GM21786 (cell line): ENCODE data around the gene RPS6KA1.

ENCODE experiments used
- ATAC-seq: cut with Tn5 transposase; IDR thresholded peaks from one replicate; pipeline ENCODE4 v1.9.1; 2021; ENCODE audit not compliant: unreplicated experiment

Gene RPS6KA1

DNA sequence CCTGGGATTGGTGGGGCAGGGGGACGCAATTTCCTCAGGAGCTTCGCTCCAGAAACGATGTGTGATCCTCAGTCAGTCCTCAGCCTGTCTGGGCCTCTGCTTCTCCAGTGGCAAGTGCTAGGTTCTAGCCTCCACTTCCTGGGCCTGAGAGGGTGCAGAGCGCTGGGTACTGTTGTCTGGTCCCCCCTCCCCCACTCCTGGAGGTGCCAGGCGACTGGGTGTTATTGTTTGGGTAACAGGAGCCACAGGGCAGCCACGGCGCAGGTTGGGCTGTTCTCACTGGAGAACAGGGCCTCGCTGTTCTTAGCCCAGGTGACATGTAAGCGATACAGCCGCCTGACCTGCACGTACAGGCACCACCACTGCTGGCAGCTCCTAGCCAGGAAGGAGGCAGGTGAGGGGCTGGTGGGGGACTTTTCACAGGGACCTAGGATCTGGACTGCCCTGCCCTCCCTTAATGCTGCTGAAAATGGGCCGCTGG lies 2.1 kb downstream of the RPS6KA1 start:
- no peak for ATAC-seq

DNA sequence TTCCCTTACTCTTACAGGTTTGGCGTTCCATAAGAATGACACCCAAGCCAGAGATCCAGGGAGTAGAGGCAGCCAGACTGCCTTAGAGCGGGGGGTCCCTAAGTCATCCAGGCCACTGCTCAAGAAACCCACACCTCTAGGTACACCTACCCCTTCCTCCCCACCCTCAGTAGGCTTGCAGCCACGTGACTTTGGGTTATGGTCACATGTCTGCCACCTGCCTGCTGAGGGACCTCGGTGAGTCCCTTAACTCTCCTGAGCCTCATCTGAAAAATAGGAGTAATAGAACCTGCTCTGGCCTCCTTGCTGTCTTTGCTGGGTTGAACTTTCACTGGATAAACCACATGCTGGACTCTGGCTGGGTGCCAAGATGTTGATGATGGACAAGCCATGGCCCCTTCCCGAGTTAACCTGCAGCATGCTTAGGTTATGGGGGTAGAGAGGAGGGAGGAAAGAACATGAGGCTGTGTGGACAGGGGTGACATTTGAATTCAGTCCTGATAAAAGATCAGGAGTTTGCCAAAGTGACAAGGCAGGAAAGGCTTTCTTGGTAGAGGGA lies 4.5 kb downstream of the RPS6KA1 start:
- no peak for ATAC-seq

DNA sequence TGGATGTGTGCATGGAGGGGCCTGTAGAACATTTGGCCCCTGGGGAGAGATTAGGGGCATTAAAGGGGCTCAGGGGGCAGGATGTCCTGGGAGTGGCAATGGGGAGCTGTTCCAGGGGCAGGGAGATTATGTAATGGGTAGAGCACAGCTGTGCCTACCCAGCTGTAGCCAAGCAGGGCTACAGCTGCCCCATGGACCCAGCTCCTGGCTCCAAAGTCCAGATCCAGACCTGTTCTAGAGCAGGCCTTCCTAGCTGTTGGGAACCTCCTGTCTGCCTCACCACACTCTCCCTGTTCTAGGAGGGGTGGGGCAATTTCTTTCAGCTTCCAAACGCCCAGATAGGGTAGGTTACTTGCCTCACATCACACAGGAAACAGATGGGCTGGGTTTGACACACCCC lies 5.6 kb downstream of the RPS6KA1 start:
- ATAC-seq = no peak

DNA sequence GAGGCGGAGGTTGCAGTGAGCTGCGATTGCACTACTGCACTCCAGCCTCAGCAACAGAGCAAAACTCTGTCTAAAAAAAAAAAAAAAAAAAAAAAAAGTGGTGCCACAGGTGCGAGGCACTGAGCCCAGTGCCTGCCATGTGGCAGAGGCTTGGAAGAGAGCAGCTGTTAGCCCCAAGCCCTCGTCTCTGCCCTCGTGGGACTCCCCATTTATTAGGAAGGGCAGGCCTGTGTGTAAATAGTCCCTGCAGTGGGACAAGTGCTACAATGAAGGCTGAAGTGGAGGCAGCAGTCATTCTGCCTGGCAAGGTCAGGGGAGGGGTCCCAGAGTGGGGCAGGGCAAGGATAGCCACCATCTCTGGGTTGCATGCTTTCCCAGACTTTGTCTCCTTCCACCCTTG lies 6.5 kb downstream of the RPS6KA1 start:
- no peak for ATAC-seq

DNA sequence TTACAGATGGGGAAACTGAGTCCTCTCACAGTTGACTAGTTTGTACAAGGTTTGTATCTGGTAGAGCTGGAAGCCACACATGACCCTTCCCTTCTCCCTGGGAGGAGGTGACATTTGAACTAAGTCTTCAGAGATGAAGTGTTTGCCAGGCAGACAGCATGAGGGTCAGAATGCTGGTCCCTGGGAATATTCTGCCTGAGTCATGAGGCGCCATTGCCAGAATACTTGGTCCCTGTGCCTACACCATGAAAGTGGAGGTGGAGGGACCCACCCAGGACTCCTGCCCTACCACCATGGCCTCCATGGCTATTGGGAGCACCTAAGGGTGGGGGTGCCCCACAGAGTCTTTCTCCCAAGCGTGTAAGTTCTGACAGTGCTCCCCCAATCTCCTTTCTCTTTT lies 7.0 kb downstream of the RPS6KA1 start:
- ATAC-seq = no peak

DNA sequence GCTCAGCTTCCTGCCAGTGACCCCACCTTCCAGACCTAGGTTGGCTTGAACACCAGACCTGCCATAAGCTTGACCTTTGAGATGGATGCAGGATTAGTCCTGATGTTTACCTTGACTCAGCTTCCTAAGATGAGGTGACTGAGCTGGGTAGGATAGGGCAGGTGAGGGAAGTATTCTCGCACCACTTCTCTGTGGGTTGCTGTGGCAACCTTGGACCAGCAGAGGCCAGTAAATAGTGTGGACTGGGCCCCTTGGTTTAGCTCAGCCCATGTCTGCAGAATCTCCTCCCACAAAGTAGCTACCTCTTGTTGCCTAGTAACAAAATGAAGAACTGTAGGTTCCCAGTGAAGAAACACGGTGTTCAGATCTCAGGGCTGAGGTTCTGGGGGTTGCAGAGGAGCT lies 8.4 kb downstream of the RPS6KA1 start:
- ATAC-seq = no peak

DNA sequence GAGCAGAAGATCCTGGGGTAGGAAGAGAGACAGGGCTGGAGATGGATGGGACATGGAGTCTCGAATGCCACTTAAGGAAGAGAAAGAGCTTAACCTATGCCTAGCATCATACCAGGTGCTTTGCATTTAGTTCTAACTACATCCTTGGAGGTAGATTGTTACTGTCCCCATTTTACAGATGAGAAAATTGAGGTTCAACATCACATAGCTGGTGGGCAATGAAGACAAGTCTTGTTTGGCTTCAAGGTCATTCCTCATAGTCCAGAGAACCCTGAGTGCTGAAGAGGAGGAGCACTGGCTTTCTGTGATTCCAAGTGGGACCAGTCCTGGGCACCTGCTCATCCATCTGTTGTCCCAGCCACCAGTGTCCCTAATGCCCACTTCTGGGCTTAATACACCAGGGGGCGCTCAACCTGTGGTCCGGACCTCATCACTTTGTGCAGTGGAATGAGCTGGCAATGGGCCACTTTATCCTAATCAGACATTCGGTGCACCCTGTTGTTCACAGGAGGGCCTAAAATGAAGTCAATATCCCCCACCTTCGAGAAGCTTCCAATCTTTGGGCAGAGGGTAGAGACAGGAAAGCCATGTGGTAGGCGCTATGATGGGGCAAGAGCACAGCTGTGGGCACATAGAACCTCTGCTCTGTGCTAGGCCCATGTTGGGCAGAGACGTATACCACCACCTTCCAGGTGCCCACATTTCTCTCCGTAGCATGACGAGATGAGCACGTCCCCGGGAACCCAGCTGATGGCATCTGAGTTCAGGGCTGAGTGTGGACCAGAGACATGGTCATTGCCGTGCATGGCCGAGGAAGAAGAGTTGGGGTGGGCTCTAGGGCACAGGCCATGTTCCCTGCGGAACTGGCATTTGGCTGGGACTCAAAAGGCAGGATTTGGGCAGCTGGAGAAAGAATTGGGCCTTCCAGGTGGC lies 9.2 kb downstream of the RPS6KA1 start:
- ATAC-seq = no peak

DNA sequence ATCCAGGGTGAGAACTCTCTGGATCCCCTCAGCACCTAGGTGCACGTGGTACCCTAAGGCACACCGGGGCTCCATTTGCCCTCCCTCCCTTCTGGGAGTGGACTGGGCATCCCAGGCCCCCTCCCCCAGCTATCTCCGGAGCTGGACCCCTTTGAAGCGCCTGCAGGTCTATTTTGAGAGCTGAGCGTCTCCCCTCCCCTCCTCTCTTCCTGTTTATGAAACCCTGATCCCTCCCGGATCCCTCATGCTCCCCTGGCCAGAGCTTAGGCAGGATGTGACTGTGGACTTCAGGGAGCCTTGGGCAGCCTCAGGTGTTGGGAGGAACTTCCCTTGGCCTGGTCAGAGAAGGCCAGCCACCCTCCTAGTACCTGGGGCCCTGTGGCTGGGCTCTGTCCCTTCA lies 10.2 kb downstream of the RPS6KA1 start:
- ATAC-seq = no peak

DNA sequence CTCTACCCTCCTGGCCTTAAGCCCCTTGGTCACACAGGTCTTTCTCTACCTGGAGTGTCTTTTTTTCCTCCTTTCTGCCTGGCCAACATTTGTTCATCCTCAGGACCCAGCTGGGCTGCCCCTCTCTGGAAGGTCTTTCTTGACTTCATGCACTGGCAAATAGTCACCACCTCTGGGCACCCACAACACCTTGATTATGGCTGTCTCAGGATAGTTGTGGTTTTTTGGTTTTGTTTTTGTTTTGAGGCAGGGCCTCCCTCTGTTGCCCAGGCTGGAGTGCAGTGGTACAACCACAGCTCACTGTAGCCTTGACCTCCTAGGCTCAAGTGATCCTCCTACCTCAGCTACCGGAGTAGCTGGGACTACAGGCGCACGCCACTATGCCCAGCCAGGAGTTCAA lies 10.8 kb downstream of the RPS6KA1 start:
- ATAC-seq = no peak

DNA sequence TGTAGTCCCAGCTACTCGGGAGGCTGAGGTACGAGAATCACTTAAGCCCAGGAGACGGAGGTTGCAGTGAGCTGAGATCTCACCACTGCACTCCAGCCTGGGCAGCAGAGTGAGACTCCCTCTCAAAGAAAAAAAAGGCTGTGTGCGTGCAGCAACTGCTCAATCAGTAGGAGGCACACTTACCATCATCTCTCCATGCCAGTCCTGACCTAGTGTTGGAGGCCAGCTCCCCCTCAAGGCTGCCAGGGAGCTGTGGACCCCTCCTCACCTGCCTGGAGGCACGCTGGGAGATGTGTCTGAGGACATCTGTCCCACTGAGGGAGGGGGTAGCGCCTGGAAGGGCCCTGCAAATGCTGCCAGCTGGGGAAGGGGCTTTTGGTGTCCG lies 11.9 kb downstream of the RPS6KA1 start:
- ATAC-seq = no peak

DNA sequence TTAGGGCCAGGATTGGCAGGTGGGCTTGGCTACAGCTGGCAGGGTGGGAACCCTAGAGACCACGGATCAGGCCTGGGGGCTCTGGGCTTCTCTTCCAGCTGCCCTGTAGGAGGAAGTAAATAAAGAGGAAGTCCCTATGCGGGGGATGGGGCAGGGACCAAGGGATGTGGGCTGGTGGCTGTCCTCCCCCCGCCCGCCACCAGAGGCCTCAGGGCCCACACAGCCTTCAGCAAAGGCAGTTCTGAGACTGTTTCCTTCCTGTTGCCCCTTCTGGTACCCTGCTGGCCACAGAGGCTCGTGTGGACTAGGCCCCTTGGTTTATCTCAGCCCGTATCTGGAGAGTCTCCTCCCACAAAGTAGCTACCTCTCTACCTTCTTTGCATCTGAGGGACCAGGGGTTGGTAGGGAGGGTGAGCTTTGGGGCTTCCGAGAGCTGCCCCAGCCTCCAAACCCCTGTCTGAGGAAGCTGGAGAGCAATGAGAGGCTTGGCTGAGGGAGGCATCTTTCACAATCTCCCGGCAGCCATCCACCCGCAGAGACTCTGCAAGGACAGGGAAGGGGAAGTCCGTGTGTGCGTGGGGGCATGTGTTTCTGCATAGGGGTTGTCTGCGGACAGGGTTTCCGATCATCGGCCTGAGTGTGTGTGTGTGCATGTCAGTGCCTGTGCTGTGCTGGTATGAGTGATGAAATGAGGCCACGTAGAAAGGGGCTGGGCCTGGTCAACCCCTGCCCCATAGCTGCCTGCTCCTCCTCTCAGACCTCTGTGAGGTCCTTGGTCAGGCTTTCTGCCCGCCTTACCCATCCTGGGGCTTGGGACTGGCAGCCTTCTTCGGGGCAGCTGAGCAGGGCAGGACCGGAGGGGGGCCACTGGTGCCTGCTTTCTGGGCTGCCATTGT lies 12.5 kb downstream of the RPS6KA1 start:
- ATAC-seq = peak; percentile 39

DNA sequence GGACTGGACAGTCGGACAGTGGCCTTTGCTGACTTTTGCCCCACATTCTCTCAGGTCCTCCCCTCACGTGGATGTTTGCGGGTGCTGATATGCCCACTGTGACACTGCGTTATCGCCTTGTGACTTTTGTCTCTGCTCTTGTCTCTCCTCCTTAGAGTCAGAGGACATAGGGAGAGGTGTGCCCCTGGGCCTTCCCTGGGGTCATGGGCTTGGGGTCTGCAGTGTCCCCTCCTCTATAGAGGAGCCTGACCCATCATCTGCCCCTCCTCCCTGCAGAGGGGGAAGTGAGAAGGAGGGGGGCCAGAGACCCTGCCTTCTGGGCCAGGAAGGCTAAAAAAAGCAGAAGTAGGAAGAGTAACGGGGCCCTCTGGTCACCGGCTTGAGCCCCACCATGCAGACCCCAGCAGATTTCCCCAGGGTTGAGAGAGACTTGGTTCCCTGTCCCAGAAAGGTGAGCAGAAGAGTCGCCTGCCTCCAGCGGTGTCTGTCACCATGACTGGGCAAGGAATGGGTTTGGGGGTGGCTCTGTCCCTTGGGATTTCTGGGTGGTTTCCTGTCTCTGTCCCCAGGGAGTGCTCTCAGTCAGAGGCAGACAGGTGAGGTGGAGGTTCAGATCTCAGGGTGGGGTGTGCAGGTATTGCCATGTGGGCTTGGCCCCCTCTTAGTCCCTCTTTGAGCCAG lies 13.3 kb downstream of the RPS6KA1 start:
- ATAC-seq = no peak

DNA sequence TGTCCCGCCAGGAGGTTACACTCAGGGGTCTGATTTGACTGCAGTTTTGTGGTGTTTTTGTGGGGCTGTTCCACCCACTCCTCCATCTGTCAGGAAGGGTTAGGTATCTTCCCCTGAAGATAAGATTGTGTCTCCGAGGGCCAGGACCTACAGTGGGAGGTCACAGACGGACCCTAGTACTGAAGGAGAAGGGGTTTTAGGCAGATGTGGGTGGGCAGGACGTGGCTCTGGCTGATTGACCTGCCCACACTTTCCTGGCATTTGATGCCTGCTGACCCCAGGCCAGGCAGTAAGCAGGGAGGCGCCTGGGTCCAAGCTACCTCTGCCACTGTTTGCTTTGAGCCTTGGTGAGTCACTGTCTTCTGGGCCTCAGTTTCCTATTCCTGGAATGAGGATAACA lies 13.9 kb downstream of the RPS6KA1 start:
- no peak for ATAC-seq

DNA sequence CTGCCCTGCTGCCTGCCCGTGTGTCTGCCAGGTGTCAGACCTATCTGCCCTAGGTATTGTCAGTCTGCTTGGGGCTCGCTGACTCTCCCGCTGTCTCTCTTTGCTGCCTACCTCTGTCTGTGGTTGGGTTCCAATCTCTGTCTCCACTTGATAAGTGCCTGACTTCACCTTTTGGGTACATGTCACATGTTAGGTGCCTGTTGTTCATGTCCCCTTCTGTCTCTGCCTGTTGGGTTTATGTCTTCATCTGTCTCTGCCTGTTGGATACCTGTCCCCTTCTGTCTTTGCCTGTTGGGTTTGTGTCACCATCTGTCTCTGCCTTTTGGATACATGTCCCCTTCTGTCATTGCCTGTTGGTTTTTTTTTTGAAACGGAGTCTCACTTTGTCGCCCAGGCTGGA lies 14.6 kb downstream of the RPS6KA1 start:
- no peak for ATAC-seq

DNA sequence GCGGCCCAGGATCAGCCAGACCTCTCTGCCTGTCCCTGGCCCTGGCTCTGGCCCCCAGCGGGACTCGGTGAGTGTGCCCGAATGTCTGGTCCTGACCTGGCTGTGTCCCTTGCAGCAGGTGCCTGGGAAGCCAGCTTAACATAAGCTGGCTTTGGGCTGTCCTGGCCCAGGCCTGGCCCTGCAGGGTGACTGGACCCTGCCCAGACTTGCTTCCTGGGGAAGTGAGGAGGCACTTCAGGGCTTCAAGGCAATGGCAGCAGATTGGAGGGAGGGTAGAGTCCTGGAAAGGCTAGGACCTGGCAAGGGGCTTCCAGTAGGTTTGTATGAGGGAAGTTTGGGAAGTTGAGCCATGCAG lies 16.4 kb downstream of the RPS6KA1 start:
- no peak for ATAC-seq

DNA sequence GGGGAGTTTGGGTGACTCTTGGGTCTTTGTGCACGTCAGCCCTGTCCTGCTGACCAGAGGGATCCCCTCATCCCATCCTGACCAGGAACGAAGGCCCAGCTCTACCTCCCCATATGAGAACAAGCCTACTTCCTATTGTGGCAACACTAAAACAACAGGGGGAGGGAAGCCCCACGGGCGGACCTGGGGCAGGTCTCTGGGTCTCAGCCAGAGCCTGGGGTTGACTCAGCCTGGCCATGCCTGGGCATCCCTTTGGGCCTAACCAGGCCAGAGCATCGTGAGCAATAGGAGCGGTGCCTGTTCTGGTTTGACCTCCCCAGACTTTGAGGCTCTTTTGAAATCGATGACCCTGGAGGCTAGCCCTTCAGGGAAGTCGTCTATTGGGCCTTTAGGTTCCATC lies 16.8 kb downstream of the RPS6KA1 start:
- no peak for ATAC-seq

DNA sequence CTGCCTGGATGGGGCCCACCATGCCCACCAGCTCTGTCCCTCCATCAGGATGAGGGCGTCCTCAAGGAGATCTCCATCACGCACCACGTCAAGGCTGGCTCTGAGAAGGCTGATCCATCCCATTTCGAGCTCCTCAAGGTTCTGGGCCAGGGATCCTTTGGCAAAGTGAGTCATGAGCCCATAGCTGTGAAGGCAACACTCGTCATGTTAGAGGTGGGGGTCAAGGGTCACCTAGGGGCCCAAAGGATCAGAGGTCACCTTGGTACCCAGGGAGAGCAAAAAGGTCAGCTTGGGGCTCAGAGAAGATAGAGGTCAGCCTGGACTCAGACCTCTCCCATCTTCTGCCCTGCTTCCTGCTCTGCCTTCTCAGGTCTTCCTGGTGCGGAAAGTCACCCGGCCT lies 17.3 kb downstream of the RPS6KA1 start:
- ATAC-seq = no peak

DNA sequence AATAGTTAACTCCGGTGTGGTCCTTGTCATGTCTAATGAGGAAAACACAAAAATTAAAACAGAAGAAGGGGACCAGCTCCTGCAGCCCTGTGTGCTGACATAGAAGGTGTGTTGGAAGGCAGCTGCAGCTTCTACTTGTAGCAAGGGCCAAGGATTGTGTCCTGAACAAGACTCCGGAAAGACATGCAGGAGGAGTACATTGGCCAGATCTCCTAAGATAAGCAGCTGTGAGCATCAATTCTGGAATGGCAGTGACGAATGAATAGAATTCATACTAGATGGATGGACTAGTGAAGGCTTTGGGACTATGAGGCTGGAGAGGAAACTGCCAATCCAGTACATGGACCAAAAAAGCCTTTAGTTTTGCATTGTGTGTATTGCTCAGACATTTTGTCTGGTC lies 19.3 kb downstream of the RPS6KA1 start:
- no peak for ATAC-seq

DNA sequence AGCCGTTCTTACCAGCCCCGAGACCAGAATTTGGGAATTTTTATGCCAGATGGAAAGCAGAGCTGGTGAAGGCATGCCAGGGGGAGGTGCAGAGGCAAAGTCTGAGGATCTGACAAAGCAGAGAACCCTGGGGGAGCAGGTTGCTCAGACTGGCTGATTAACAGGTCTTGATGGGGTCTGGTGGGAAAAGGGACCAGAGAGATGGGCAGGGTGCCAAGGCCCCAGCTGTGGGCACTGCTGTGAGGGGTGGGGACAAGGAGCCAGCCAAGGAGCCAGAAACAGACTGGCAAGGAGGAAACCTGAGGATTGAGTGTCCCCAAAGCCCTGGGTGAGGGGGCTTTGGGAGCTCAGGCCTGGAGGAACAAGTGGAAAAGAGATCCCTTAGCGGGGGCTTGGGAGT lies 21.4 kb downstream of the RPS6KA1 start:
- ATAC-seq = no peak

DNA sequence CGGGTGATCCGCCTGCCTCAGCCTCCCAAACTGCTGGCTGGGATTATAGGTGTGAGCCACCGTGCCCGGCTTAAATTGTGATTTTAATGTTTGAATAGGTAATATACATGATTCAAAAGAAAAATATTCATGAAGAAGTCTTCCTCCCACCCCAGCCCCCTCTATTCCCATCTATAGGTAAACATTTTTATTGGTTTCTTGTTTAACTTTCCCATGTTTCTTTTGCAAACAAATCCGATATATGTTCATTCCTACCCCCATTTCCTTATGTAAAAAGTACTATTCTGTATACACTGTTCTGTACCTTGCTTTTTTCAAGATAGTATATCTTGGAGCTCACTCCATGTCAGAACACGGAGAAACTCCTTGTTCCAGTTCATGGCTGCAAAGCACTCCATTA lies 23.2 kb downstream of the RPS6KA1 start:
- no peak for ATAC-seq
